IMR-90 (cell line): ENCODE measurements around the gene SLC6A11. TPM values are rescaled to one million over a fixed set of nuclear protein-coding genes. Genes with fewer than 3 reads are reported as not detected.

Experiments used
- ATAC-seq: fragments of 200-7000 bp; cut with Tn5 transposase; 2 replicates; pipeline ENCODE4 v1.9.1; 2020; ENCODE audit warnings: low read depth, mild to moderate bottlenecking, moderate library complexity
- BruUV-seq: library from RNA; stranded (reverse); fragments of 400-500 nt; replicated peaks from 2 replicates; lab custom pipeline; 2021; lab: Mats Ljungman, UMichigan
- CTCF ChIA-PET: fragments of 300-600 bp; formaldehyde crosslinking; extraction: SDS; loops from one replicate; lab custom pipeline; 2021; ENCODE audit warnings: antibody characterized with exemption; lab: Yijun Ruan, JAX
- POLR2A ChIA-PET: fragments of 300-600 bp; sonication (Branson Sonifier 250); formaldehyde crosslinking; loops from one replicate; lab custom pipeline; 2022; ENCODE audit warnings: antibody characterized with exemption; ENCODE audit not compliant: unreplicated experiment; lab: Charles Lee
- DNase-seq: peaks from one replicate; pipeline ENCODE4 v3.0.0; 2013
- H2AFZ ChIP-seq: replicated peaks from 2 replicates; pipeline ENCODE3; 2013; ENCODE audit warnings: low read length, mild to moderate bottlenecking; ENCODE audit not compliant: poor library complexity
- H2AK5ac ChIP-seq: 2 replicates; pipeline ENCODE4 v1.6.1; 2013; ENCODE audit warnings: low read depth, low read length, inconsistent platforms
- H2AK9ac ChIP-seq: replicated peaks from 2 replicates; pipeline ENCODE3; 2013; ENCODE audit warnings: mild to moderate bottlenecking, low read depth, low read length, moderate library complexity; ENCODE audit not compliant: poor library complexity
- H2BK120ac ChIP-seq: 2 replicates; pipeline ENCODE4 v1.6.1; 2013; ENCODE audit warnings: low read depth, low read length, inconsistent platforms
- H2BK15ac ChIP-seq: 3 replicates; pipeline ENCODE4 v1.6.1; 2013; ENCODE audit warnings: low read depth, low read length, inconsistent platforms
- H2BK20ac ChIP-seq: 2 replicates; pipeline ENCODE4 v1.6.1; 2013; ENCODE audit warnings: low read depth, mild to moderate bottlenecking, inconsistent platforms, low read length, moderate library complexity
- H2BK5ac ChIP-seq: 2 replicates; pipeline ENCODE4 v1.6.1; 2013; ENCODE audit warnings: mild to moderate bottlenecking, low read depth, low read length, inconsistent platforms; ENCODE audit not compliant: poor library complexity, severe bottlenecking
- H3K14ac ChIP-seq: replicated peaks from 2 replicates; pipeline ENCODE4 v1.6.1; 2013; ENCODE audit warnings: low read depth, low read length, inconsistent platforms
- H3K18ac ChIP-seq: 2 replicates; pipeline ENCODE4 v1.6.1; 2013; ENCODE audit warnings: low read depth, low read length, control low read depth
- H3K23ac ChIP-seq: 2 replicates; pipeline ENCODE4 v1.6.1; 2013; ENCODE audit warnings: low read depth, low read length, inconsistent platforms
- H3K27ac ChIP-seq: 2 replicates; pipeline ENCODE4 v1.5.1; 2013; ENCODE audit warnings: mild to moderate bottlenecking, control low read depth, low read length; ENCODE audit not compliant: insufficient read depth
- H3K27me3 ChIP-seq: 2 replicates; pipeline ENCODE4 v1.6.1; 2013; ENCODE audit warnings: low read length; ENCODE audit not compliant: control insufficient read depth, insufficient read depth
- H3K36me3 ChIP-seq: 2 replicates; pipeline ENCODE4 v1.6.1; 2013; ENCODE audit warnings: low read length, mixed read lengths; ENCODE audit not compliant: control insufficient read depth, insufficient read depth
- H3K4ac ChIP-seq: 2 replicates; pipeline ENCODE4 v1.6.1; 2013; ENCODE audit warnings: low read depth, low read length, inconsistent platforms
- H3K4me1 ChIP-seq: 2 replicates; pipeline ENCODE4 v1.6.1; 2013; ENCODE audit warnings: low read length, mixed read lengths; ENCODE audit not compliant: control insufficient read depth, insufficient read depth
- H3K4me2 ChIP-seq: 2 replicates; pipeline ENCODE4 v1.6.1; 2013; ENCODE audit warnings: low read depth, mild to moderate bottlenecking, control low read depth, low read length, moderate library complexity
- H3K4me3 ChIP-seq: 2 replicates; pipeline ENCODE4 v1.5.1; 2013; ENCODE audit warnings: low read depth, mild to moderate bottlenecking, control low read depth, low read length, moderate library complexity; ENCODE audit not compliant: insufficient read depth
- H3K56ac ChIP-seq: 2 replicates; pipeline ENCODE4 v1.6.1; 2013; ENCODE audit warnings: low read length, inconsistent platforms; ENCODE audit not compliant: insufficient read depth; ENCODE audit errors: extremely low read depth
- H3K79me1 ChIP-seq, 2 experiments: 2 replicates each; pipeline ENCODE4 v1.6.1; 2013; ENCODE audit warnings: low read length in 2 of 2, inconsistent platforms in 1 of 2, low read depth in 1 of 2
- H3K9ac ChIP-seq: 2 replicates; pipeline ENCODE4 v1.6.1; 2013; ENCODE audit warnings: low read depth, low read length, control low read depth
- H3K9me1 ChIP-seq: 2 replicates; pipeline ENCODE4 v1.6.1; 2013; ENCODE audit warnings: low read length, inconsistent platforms; ENCODE audit not compliant: insufficient read depth
- H3K9me3 ChIP-seq: 2 replicates; pipeline ENCODE4 v1.6.1; 2013; ENCODE audit warnings: low read length; ENCODE audit not compliant: control insufficient read depth, insufficient read depth
- H4K20me1 ChIP-seq: 2 replicates; pipeline ENCODE4 v1.6.1; 2013; ENCODE audit warnings: low read length, inconsistent platforms; ENCODE audit not compliant: insufficient read depth
- H4K5ac ChIP-seq: 2 replicates; pipeline ENCODE4 v1.6.1; 2013; ENCODE audit warnings: mild to moderate bottlenecking, low read depth, low read length, control low read depth
- H4K8ac ChIP-seq, 2 experiments: 2 replicates each; pipeline ENCODE4 v1.6.1; 2013; ENCODE audit warnings: low read depth in 2 of 2, low read length in 2 of 2, control low read depth in 1 of 2, inconsistent platforms in 1 of 2
- H4K91ac ChIP-seq: 2 replicates; pipeline ENCODE4 v1.6.1; 2013; ENCODE audit warnings: low read depth, low read length, inconsistent platforms; ENCODE audit not compliant: insufficient read depth
- ELK1 ChIP-seq: fragments of 150-350 bp; IDR thresholded peaks from 2 replicates; pipeline ENCODE4 v1.6.1; 2016; ENCODE audit warnings: low read depth, mild to moderate bottlenecking, low read length, moderate library complexity, borderline replicate concordance
- FOS ChIP-seq: fragments of 150-350 bp; IDR thresholded peaks from 2 replicates; pipeline ENCODE4 v1.6.1; 2016; ENCODE audit warnings: low read depth, low read length
- WGBS, 2 experiments: methylation state at CpG; one replicate each; pipeline versions ENCODE4 v1.1.5 to v1.1.7; 2013; ENCODE audit warnings: missing lambda C conversion rate in 2 of 2; ENCODE audit not compliant: insufficient read length in 1 of 2; ENCODE audit errors: extremely low coverage in 2 of 2; 5-methylcytosine and 5-hydroxymethylcytosine counted together
- dilution Hi-C: fragments of 300-500 bp; cut with HindIII; formaldehyde crosslinking; loops from one replicate; pipeline ENCODE4 v1.14.3; 2018; ENCODE audit warnings: low sequenced_read_pairs; ENCODE audit not compliant: unreplicated experiment
- in situ Hi-C: fragments of 300-500 bp; cut with MboI; formaldehyde crosslinking; loops from 3 replicates; pipeline ENCODE4 v1.14.3; 2019; ENCODE audit warnings: low sequenced_read_pairs, inconsistent platforms, mixed read lengths
- intact Hi-C: fragments of 100-400 bp; cut with micrococcal nuclease; formaldehyde crosslinking; loops from 2 replicates; pipeline ENCODE4 v1.10.0; 2022
- polyA plus RNA-seq, 3 experiments: library from polyadenylated mRNA; depleted of rRNA; stranded (reverse); fragments of >200 nt; gene quantifications; 2 replicates each; pipeline ENCODE4 v1.2.3, GENCODE V29; 2012; ENCODE audit warnings: low replicate concordance in 1 of 3
- total RNA-seq: library from RNA; depleted of rRNA; stranded (reverse); fragments of >200 nt; gene quantifications from 2 replicates; pipeline ENCODE4 v1.2.3, GENCODE V29; 2012

The SLC6A11 gene
- total and polyA plus RNA-seq, 2 of the 4 experiments (the other 2 are of a cell fraction): not detected

GRCh38 chr3:10985181-10985580 lies 169.2 kb downstream of the SLC6A11 start:
- H3K9me1 ChIP-seq: no peaks in the 10 kb centered on the region
- intact Hi-C loops: no loop called here
- no peak overlapping the region for H3K18ac ChIP-seq
- ChIA-PET CTCF (no interaction called here), POLR2A (no interaction called here)
- ATAC-seq: no peak
- H4K91ac ChIP-seq: no peak overlapping the region
- dilution Hi-C loops: no loop called here
- in situ Hi-C loops: no loop called here
- H3K9me3 ChIP-seq: no peaks in the 10 kb centered on the region
- H4K8ac ChIP-seq: no peak overlapping the region
- H3K79me1 ChIP-seq: no peaks in the 10 kb centered on the region
- no peak overlapping the region for H3K14ac ChIP-seq
- no peak overlapping the region for H3K4me2 ChIP-seq
- H2BK20ac ChIP-seq: no peak overlapping the region
- no peak overlapping the region for H2AK5ac ChIP-seq
- WGBS, 2 experiments: no CpG with 5 or more reads among the region's 1 CpG
- H4K5ac ChIP-seq: no peak overlapping the region
- no peak overlapping the region for H3K4ac ChIP-seq
- H3K23ac ChIP-seq: no peak overlapping the region
- DNase-seq: no peak
- H2BK5ac ChIP-seq: no peak overlapping the region
- no peak overlapping the region for H2BK120ac ChIP-seq
- H3K27me3 ChIP-seq: peaks cover 29% of the 10 kb centered on the region
- no peak overlapping the region for H3K9ac ChIP-seq
- H3K4me3 ChIP-seq: no peak overlapping the region
- H3K27ac ChIP-seq: no peak overlapping the region
- H2BK15ac ChIP-seq: no peak overlapping the region
- no peaks in the 10 kb centered on the region for H3K36me3 ChIP-seq
- no peak overlapping the region for H2AK9ac ChIP-seq
- H3K56ac ChIP-seq: no peak overlapping the region
- BruUV-seq: no TSS peak
- TF ChIP-seq FOS (no peak), ELK1 (no peak)
- H4K20me1 ChIP-seq: no peaks in the 10 kb centered on the region
- no peak overlapping the region for H2AFZ ChIP-seq
- H3K4me1 ChIP-seq: no peaks in the 10 kb centered on the region
